ENCODE results near the gene SPHKAP. TPM values are rescaled to one million over a fixed set of nuclear protein-coding genes. Genes with fewer than 3 reads are reported as not detected.

Gene SPHKAP, protein sequence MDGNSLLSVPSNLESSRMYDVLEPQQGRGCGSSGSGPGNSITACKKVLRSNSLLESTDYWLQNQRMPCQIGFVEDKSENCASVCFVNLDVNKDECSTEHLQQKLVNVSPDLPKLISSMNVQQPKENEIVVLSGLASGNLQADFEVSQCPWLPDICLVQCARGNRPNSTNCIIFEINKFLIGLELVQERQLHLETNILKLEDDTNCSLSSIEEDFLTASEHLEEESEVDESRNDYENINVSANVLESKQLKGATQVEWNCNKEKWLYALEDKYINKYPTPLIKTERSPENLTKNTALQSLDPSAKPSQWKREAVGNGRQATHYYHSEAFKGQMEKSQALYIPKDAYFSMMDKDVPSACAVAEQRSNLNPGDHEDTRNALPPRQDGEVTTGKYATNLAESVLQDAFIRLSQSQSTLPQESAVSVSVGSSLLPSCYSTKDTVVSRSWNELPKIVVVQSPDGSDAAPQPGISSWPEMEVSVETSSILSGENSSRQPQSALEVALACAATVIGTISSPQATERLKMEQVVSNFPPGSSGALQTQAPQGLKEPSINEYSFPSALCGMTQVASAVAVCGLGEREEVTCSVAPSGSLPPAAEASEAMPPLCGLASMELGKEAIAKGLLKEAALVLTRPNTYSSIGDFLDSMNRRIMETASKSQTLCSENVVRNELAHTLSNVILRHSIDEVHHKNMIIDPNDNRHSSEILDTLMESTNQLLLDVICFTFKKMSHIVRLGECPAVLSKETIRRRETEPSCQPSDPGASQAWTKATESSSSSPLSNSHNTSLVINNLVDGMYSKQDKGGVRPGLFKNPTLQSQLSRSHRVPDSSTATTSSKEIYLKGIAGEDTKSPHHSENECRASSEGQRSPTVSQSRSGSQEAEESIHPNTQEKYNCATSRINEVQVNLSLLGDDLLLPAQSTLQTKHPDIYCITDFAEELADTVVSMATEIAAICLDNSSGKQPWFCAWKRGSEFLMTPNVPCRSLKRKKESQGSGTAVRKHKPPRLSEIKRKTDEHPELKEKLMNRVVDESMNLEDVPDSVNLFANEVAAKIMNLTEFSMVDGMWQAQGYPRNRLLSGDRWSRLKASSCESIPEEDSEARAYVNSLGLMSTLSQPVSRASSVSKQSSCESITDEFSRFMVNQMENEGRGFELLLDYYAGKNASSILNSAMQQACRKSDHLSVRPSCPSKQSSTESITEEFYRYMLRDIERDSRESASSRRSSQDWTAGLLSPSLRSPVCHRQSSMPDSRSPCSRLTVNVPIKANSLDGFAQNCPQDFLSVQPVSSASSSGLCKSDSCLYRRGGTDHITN (N-terminal part only)
- polyA plus RNA-seq (2012; ENCODE audit: insufficient read length, low read depth), result not detected

DNA sequence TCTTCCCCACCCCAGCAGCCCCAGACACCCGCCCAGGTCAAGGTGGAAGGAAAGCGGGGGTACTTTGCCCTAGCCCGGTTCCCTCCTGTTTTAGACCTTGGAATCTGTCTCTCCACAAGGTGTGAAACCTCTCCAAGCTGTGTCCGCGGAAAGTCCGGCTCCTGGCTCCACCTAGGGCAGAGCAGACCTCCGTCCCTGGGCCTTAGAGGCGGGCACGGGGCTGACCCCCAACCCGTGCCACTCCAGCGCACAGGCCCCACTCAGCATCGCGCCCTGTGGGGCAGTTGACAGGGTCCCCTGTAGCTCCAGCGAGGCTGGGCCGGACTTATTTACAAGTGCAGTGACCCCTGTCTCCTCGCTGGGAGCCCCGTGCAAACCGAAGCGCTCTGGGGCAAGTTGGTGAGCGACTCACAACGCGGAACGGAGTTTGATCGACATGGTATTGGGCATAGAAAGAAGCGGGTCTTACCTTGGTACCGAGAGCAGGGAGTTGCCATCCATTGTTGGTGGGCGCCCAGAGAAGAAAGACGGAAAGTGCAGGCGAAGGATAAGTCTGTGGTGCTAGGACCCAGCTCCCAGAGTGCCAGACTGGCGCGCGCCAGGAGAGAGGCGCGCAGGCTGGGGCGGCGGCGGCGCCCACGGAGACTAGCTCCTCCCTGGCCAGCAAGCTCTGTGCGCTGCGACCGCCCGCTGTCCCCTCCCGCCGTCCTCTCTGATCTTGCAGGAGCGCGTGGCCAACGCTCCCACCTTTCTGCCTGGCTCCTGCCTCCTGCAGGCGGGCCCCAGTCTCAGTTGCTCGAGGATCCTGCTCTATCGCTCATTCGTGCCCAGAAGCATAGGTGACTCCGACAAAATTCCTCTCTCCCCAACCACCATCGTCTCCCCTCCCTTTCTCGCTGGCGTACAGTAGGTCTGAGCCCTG is at the start of gene SPHKAP:
Gene SPHKAP, minus strand, starts transcription at position 590 of the 922 bp plus-strand sequence. Its CDS starts 89 bp downstream, at position 501.
- no peak for TF ChIP-seq TAF1 (IDR thresholded peaks at IDR 0.05; ENCODE audit: borderline replicate concordance, insufficient read depth, low read length)
- no peak for TF ChIP-seq FOXP2 (optimal IDR thresholded peaks at IDR 0.05; ENCODE audit: borderline replicate concordance, extremely low read depth, extremely low read length, insufficient read depth)
- no peak for TF ChIP-seq POLR2AphosphoS5 (IDR thresholded peaks at IDR 0.05; ENCODE audit: low read depth, low read length)
- no peak for TF ChIP-seq SIN3A (IDR thresholded peaks at IDR 0.05; ENCODE audit: borderline replicate concordance, insufficient read depth, low read length)
- TF ChIP-seq, protein P1, sequence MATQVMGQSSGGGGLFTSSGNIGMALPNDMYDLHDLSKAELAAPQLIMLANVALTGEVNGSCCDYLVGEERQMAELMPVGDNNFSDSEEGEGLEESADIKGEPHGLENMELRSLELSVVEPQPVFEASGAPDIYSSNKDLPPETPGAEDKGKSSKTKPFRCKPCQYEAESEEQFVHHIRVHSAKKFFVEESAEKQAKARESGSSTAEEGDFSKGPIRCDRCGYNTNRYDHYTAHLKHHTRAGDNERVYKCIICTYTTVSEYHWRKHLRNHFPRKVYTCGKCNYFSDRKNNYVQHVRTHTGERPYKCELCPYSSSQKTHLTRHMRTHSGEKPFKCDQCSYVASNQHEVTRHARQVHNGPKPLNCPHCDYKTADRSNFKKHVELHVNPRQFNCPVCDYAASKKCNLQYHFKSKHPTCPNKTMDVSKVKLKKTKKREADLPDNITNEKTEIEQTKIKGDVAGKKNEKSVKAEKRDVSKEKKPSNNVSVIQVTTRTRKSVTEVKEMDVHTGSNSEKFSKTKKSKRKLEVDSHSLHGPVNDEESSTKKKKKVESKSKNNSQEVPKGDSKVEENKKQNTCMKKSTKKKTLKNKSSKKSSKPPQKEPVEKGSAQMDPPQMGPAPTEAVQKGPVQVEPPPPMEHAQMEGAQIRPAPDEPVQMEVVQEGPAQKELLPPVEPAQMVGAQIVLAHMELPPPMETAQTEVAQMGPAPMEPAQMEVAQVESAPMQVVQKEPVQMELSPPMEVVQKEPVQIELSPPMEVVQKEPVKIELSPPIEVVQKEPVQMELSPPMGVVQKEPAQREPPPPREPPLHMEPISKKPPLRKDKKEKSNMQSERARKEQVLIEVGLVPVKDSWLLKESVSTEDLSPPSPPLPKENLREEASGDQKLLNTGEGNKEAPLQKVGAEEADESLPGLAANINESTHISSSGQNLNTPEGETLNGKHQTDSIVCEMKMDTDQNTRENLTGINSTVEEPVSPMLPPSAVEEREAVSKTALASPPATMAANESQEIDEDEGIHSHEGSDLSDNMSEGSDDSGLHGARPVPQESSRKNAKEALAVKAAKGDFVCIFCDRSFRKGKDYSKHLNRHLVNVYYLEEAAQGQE (IDR thresholded peaks at IDR 0.05; ENCODE audit: insufficient read depth in 1 of 2, low read depth in 2 of 2, low read length in 2 of 2), result no peak

DNA sequence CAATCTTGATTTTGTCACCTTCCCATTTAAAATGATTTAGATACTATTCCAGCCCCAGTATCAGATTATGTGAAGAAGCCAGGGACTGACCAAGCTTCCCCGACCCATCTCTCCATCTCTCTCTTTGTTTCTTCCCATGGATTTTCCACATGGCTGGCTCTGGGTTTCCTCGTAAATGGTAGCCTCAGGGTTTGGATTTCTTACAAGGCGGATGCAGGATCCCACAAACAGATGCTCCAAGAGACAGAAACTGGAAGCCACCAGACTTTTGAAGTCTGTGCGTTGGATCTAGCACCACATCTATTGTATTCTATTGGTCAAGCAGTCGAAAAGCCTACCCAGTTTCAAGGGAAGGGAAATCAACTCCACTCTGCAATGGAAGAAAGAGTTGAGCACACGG is 46.0 kb upstream of the SPHKAP start:
- no peak for TF ChIP-seq FOXP2 (optimal IDR thresholded peaks at IDR 0.05; ENCODE audit: borderline replicate concordance, extremely low read depth, extremely low read length, insufficient read depth)
- no peak for TF ChIP-seq POLR2AphosphoS5 (IDR thresholded peaks at IDR 0.05; ENCODE audit: low read depth, low read length)
- no peak for TF ChIP-seq TAF1 (IDR thresholded peaks at IDR 0.05; ENCODE audit: borderline replicate concordance, insufficient read depth, low read length)
- TF ChIP-seq, protein P1 (IDR thresholded peaks at IDR 0.05; ENCODE audit: insufficient read depth in 1 of 2, low read depth in 2 of 2, low read length in 2 of 2), result no peak

DNA sequence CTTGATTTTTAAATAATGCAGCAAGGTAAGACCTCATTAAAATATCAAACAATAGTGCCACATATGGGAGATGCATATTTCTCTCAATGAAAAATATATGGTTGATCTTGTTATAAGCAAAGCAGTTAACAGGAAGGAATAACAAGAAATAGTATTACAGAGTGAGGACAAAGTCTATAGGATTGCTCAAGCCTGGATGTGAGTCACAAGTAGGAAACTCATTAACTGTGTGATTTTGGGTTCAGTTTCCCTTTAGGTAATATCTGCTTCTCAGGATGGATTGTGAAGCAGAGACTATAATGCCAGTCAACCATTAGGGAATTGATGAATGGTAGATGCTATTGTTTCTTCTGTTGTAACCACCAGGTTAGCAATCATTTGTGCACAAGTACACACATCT is 42.9 kb upstream of the SPHKAP start:
- TF ChIP-seq SIN3A (IDR thresholded peaks at IDR 0.05; ENCODE audit: borderline replicate concordance, insufficient read depth, low read length) (no peak), TAF1 (IDR thresholded peaks at IDR 0.05; ENCODE audit: borderline replicate concordance, insufficient read depth, low read length) (no peak), FOXP2 (optimal IDR thresholded peaks at IDR 0.05; ENCODE audit: borderline replicate concordance, extremely low read depth, extremely low read length, insufficient read depth) (no peak), POLR2AphosphoS5 (IDR thresholded peaks at IDR 0.05; ENCODE audit: low read depth, low read length) (no peak)
- TF ChIP-seq, protein P1 (IDR thresholded peaks at IDR 0.05; ENCODE audit: insufficient read depth in 1 of 2, low read depth in 2 of 2, low read length in 2 of 2), result no peak

DNA sequence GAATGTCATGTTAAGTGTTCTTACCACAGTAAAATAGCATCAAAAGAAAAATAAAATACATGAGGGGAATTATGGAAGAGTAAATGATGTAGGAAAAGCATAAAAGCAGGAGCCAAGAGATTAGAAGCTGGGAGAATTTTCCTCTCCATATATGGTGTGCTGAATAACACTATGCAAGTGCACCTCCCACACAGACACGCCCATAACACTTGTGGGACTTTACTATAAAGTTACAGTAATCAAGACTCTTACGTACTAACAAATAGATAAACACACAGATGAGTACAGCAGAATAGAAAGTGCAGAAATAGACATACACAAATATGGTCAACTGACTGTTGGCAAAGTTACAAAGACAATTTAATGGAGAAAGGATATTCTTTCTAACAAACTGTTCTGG is 16.0 kb upstream of the SPHKAP start:
- no peak for TF ChIP-seq FOXP2 (optimal IDR thresholded peaks at IDR 0.05; ENCODE audit: borderline replicate concordance, extremely low read depth, extremely low read length, insufficient read depth)
- TF ChIP-seq, protein P1 (IDR thresholded peaks at IDR 0.05; ENCODE audit: insufficient read depth in 1 of 2, low read depth in 2 of 2, low read length in 2 of 2), result no peak
- no peak for TF ChIP-seq POLR2AphosphoS5 (IDR thresholded peaks at IDR 0.05; ENCODE audit: low read depth, low read length)
- no peak for TF ChIP-seq TAF1 (IDR thresholded peaks at IDR 0.05; ENCODE audit: borderline replicate concordance, insufficient read depth, low read length)
- no peak for TF ChIP-seq SIN3A (IDR thresholded peaks at IDR 0.05; ENCODE audit: borderline replicate concordance, insufficient read depth, low read length)

Data from PFSK-1 (cell line).